ENCODE data around the gene KIF5A.

Gene KIF5A

GRCh38 chr12:57535764-57536596 lies 13.9 kb upstream of the KIF5A start:
- TF ChIP-seq RAD21 (IDR thresholded peaks at IDR 0.05; ENCODE audit: low read depth) (no peak), CEBPB (IDR thresholded peaks at IDR 0.05) (no peak), USF1 (IDR thresholded peaks at IDR 0.05) (no peak), YY1 (IDR thresholded peaks at IDR 0.05; ENCODE audit: low read depth) (no peak), EP300 (IDR thresholded peaks at IDR 0.05; ENCODE audit: borderline replicate concordance) (no peak), REST (IDR thresholded peaks at IDR 0.05; ENCODE audit: low read depth) (no peak), TAF1 (IDR thresholded peaks at IDR 0.05; ENCODE audit: low read depth) (no peak), CREB1 (IDR thresholded peaks at IDR 0.05; ENCODE audit: low read depth) (no peak), MAX (IDR thresholded peaks at IDR 0.05) (no peak), NFIC (IDR thresholded peaks at IDR 0.05) (no peak), EGR1 (IDR thresholded peaks at IDR 0.05) (no peak), FOXM1 (IDR thresholded peaks at IDR 0.05; ENCODE audit: borderline replicate concordance, low read depth) (no peak), TCF12 (IDR thresholded peaks at IDR 0.05; ENCODE audit: low read depth) (no peak)

- TF ChIP-seq CREB1 (IDR thresholded peaks at IDR 0.05; ENCODE audit: low read depth) (no peak), USF1 (IDR thresholded peaks at IDR 0.05) (no peak), ZBTB7A (IDR thresholded peaks at IDR 0.05; ENCODE audit: low read depth) (no peak)
These were observed 13.3 kb upstream of the KIF5A start for GRCh38 chr12:57536597-57536942.

DNA sequence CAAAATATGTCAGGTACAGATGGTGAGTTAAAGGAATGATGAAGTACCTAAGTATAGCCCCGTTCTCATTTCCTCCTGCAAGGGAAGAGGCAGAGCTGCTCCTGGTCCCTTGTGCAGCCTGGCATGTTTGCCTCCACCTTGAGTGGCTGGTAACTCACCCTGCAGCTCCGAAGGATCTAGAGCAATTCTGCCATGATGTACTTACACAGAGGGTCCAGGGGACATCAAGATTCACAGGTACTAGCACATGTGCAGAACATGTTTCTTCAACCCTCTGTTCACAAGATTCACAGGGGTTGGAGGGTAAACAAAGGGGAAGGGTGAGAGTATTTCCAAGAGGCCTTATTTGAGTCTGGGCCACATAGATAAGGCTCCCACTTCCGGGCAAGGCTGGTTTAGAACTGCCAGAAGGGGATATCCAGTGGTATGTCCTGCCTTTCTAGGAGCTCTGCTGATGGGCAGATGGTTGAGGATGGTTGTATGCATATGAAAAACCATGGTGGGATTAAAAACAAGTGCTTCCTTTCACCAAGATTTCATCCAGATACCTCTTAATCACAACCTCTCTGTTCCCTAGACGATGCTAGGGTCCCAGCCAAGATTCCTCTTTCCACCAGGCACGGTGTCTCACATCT lies 10.6 kb upstream of the KIF5A start:
- TF ChIP-seq TEAD4 (IDR thresholded peaks at IDR 0.05) (no peak), EGR1 (IDR thresholded peaks at IDR 0.05) (no peak), ZBTB7A (IDR thresholded peaks at IDR 0.05; ENCODE audit: low read depth) (no peak), TAF1 (IDR thresholded peaks at IDR 0.05; ENCODE audit: low read depth) (no peak), CREB1 (IDR thresholded peaks at IDR 0.05; ENCODE audit: low read depth) (no peak), RAD21 (IDR thresholded peaks at IDR 0.05; ENCODE audit: low read depth) (no peak), TCF12 (IDR thresholded peaks at IDR 0.05; ENCODE audit: low read depth) (no peak), USF1 (IDR thresholded peaks at IDR 0.05) (no peak), REST (IDR thresholded peaks at IDR 0.05; ENCODE audit: low read depth) (no peak)

- TF ChIP-seq TCF12 (IDR thresholded peaks at IDR 0.05; ENCODE audit: low read depth) (no peak), REST (IDR thresholded peaks at IDR 0.05; ENCODE audit: low read depth) (no peak), NFIC (IDR thresholded peaks at IDR 0.05) (no peak), FOXM1 (IDR thresholded peaks at IDR 0.05; ENCODE audit: borderline replicate concordance, low read depth) (no peak), YY1 (IDR thresholded peaks at IDR 0.05; ENCODE audit: low read depth) (no peak), ZBTB7A (IDR thresholded peaks at IDR 0.05; ENCODE audit: low read depth) (no peak), EP300 (IDR thresholded peaks at IDR 0.05; ENCODE audit: borderline replicate concordance) (no peak), CEBPB (IDR thresholded peaks at IDR 0.05) (no peak), CREB1 (IDR thresholded peaks at IDR 0.05; ENCODE audit: low read depth) (no peak), MAX (IDR thresholded peaks at IDR 0.05) (no peak), TEAD4 (IDR thresholded peaks at IDR 0.05) (no peak)
These were observed 8.8 kb upstream of the KIF5A start for GRCh38 chr12:57541001-57541400.

Data from Ishikawa (cell line).